Upper lobe of left lung (tissue), 4 donors: Measurements from ENCODE around the gene BTBD9.

Experiments used
- EP300 ChIP-seq, 4 donors: sonication (generic); formaldehyde crosslinking; IDR thresholded peaks; one replicate each; pipeline ENCODE4 v1.5.1; 2017; ENCODE audit warnings: antibody characterized with exemption in 4 of 4, control low read depth in 2 of 4
- POLR2A ChIP-seq, 4 donors: fragments of 450-650 bp; IDR thresholded peaks; one replicate each; pipeline ENCODE4 v1.5.1; 2016 to 2017; ENCODE audit warnings: antibody characterized with exemption in 4 of 4, mild to moderate bottlenecking in 2 of 4
- POLR2AphosphoS5 ChIP-seq, 2 donors: sonication (generic); formaldehyde crosslinking; IDR thresholded peaks; one replicate each; pipeline ENCODE4 v1.5.1; 2017; ENCODE audit warnings: antibody characterized with exemption in 2 of 2
- TF ChIP-seq, protein P1 (sequence below), 6 experiments: fragments of 450-650 bp in 4 of 6; fragments of 200-600 bp in 2 of 6; sonication (generic) in 2 of 6; IDR thresholded peaks; one replicate each; pipeline ENCODE4 v1.5.1; 2016 to 2019; ENCODE audit warnings: antibody characterized with exemption in 6 of 6

DNA sequence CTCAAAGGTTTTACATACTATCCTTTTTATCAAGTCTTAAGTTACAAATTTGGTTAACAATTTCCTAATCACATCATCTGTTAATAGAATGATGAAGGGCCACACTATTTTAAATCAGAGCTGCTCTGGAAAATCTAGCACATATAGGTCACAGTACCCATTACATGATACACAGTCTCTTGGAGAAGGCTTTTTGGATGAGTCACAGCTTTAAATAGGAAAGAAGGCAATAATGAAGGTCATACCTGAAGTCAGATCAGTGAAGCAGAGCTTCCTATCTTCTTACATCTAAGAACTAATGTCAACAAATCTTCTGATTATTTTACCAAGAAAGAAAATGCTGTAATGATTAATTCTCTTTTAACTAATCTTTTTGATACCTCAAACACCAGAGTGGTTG lies 248.5 kb downstream of the BTBD9 start:
- no peak for TF ChIP-seq POLR2A (IDR thresholded peaks at IDR 0.05)
- TF ChIP-seq, protein P1, sequence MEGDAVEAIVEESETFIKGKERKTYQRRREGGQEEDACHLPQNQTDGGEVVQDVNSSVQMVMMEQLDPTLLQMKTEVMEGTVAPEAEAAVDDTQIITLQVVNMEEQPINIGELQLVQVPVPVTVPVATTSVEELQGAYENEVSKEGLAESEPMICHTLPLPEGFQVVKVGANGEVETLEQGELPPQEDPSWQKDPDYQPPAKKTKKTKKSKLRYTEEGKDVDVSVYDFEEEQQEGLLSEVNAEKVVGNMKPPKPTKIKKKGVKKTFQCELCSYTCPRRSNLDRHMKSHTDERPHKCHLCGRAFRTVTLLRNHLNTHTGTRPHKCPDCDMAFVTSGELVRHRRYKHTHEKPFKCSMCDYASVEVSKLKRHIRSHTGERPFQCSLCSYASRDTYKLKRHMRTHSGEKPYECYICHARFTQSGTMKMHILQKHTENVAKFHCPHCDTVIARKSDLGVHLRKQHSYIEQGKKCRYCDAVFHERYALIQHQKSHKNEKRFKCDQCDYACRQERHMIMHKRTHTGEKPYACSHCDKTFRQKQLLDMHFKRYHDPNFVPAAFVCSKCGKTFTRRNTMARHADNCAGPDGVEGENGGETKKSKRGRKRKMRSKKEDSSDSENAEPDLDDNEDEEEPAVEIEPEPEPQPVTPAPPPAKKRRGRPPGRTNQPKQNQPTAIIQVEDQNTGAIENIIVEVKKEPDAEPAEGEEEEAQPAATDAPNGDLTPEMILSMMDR (IDR thresholded peaks at IDR 0.05): no peak
- TF ChIP-seq EP300 (IDR thresholded peaks at IDR 0.05): no peak
- no peak for TF ChIP-seq POLR2AphosphoS5 (IDR thresholded peaks at IDR 0.05)
